Measurements from ENCODE around the gene EVC2. TPM values are rescaled to one million over a fixed set of nuclear protein-coding genes. Genes with fewer than 3 reads are reported as not detected.

The EVC2 gene
- total RNA-seq, 1 experiment from 2014 or later = not detected

- no peak for TF ChIP-seq TCF7L2 (IDR thresholded peaks at IDR 0.05; ENCODE audit: low read depth, low read length)
- no peak for TF ChIP-seq SIN3A (IDR thresholded peaks at IDR 0.05; ENCODE audit: borderline replicate concordance, insufficient read depth, low read depth, low read length)
- TF ChIP-seq POLR2AphosphoS5 (IDR thresholded peaks at IDR 0.05; ENCODE audit: low read depth, low read length) = no peak
- peaks cover 5% of the 10 kb centered on the region for H3K4me1 ChIP-seq (ENCODE audit: control insufficient read depth, insufficient read depth, low read length)
- CTCF ChIA-PET = no interaction called here
- no peaks in the 10 kb centered on the region for H3K36me3 ChIP-seq (ENCODE audit: control insufficient read depth, insufficient read depth, low read length)
- no peak for DNase-seq (ENCODE audit: low read depth, low spot score)
- no TSS peak for BruUV-seq (replicated peaks)
- H3K27ac ChIP-seq (ENCODE audit: low read length) = no peak overlapping the region
- intact Hi-C loops (cut with micrococcal nuclease; ENCODE audit: unreplicated experiment) = no loop called here
- H3K4me3 ChIP-seq (ENCODE audit: low read depth in 2 of 2, low read length in 2 of 2) = no peak overlapping the region
- no peaks in the 10 kb centered on the region for H3K27me3 ChIP-seq (ENCODE audit: control insufficient read depth, insufficient read depth, low read length)
- no peak for ATAC-seq
- POLR2A ChIA-PET = no interaction called here
- H3K9me3 ChIP-seq (ENCODE audit: control insufficient read depth, insufficient read depth, low read depth, low read length) = 0 out of 2 replicates have a peak, but pooled peaks cover 5% of the 10 kb centered on the region
- in situ Hi-C loops (cut with HindIII; ENCODE audit: low pct_unique_long_range_greater_than_20kb, low sequenced_read_pairs) = no loop called here
Measured at GRCh38 chr4:5716391-5716790, 8.0 kb upstream of the EVC2 start.

DNA sequence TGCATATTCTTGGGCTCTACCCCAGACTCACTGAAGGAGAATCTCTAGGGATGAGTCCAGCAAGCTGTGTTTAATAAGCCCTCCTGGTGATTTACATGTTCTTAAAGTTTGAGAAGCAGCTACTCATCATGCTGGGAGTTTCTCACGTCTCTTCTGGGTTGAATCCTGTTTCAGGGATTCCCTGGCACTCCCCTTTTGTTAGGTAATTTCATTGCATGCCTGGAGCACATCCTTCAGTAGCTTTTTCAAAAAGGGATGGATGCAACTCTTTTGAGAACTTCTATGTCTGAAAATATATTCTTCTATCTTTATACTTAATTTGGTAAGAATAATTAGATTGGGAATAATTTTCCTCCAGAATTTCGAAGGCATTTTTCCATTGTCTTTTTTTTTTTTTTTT, 7.0 kb upstream of the EVC2 start:
- Histone ChIP-seq H3K27ac (ENCODE audit: low read length) (no peak overlapping the region), H3K9me3 (ENCODE audit: control insufficient read depth, insufficient read depth, low read depth, low read length) (0 out of 2 replicates have a peak, but pooled peaks cover 5% of the 10 kb centered on the region), H3K4me1 (ENCODE audit: control insufficient read depth, insufficient read depth, low read length) (peaks cover 6% of the 10 kb centered on the region), H3K4me3 (ENCODE audit: low read depth in 2 of 2, low read length in 2 of 2) (no peak overlapping the region), H3K36me3 (ENCODE audit: control insufficient read depth, insufficient read depth, low read length) (no peaks in the 10 kb centered on the region), H3K27me3 (ENCODE audit: control insufficient read depth, insufficient read depth, low read length) (no peaks in the 10 kb centered on the region)
- in situ Hi-C loops (cut with HindIII; ENCODE audit: low pct_unique_long_range_greater_than_20kb, low sequenced_read_pairs) = no loop called here
- intact Hi-C loops (cut with micrococcal nuclease; ENCODE audit: unreplicated experiment) = no loop called here
- no TSS peak for BruUV-seq (replicated peaks)
- DNase-seq (ENCODE audit: low read depth, low spot score) (no peak), ATAC-seq (no peak)
- POLR2A ChIA-PET = no interaction called here
- TF ChIP-seq TCF7L2 (IDR thresholded peaks at IDR 0.05; ENCODE audit: low read depth, low read length) = no peak
- TF ChIP-seq REST (IDR thresholded peaks at IDR 0.05; ENCODE audit: insufficient read depth in 1 of 2, low read depth in 2 of 2, low read length in 1 of 2) = no peak
- TF ChIP-seq SIN3A (IDR thresholded peaks at IDR 0.05; ENCODE audit: borderline replicate concordance, insufficient read depth, low read depth, low read length) = no peak
- TF ChIP-seq POLR2AphosphoS5 (IDR thresholded peaks at IDR 0.05; ENCODE audit: low read depth, low read length) = no peak
- no peak for TF ChIP-seq CTCF (IDR thresholded peaks at IDR 0.05)
- CTCF ChIA-PET = no interaction called here

DNA sequence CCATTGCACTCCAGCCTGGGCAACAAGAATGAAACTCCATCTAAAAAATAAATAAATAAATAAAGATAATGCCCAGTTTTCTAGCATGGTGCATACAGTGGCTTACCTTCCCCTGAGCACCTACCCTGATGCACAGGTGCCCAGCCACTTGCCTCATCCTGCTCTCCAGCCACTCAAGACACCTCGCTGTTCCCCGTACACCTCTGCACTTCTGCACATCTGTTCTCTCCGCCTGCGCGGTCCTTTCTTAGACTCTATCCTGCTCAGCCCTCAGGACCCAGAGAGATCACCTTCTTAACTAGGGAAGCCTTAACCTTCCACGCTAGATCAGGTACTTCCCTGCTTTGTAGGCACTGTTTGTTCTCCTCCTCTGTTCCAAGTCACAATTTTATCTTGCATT, 5.5 kb upstream of the EVC2 start:
- Histone ChIP-seq H3K27me3 (ENCODE audit: control insufficient read depth, insufficient read depth, low read length) (no peaks in the 10 kb centered on the region), H3K4me3 (ENCODE audit: low read depth in 2 of 2, low read length in 2 of 2) (no peak overlapping the region), H3K27ac (ENCODE audit: low read length) (no peak overlapping the region), H3K36me3 (ENCODE audit: control insufficient read depth, insufficient read depth, low read length) (no peaks in the 10 kb centered on the region), H3K4me1 (ENCODE audit: control insufficient read depth, insufficient read depth, low read length) (peaks cover 9% of the 10 kb centered on the region), H3K9me3 (ENCODE audit: control insufficient read depth, insufficient read depth, low read depth, low read length) (0 out of 2 replicates have a peak, but pooled peaks cover 5% of the 10 kb centered on the region)
- ChIA-PET CTCF (no interaction called here), POLR2A (no interaction called here)
- in situ Hi-C loops (cut with HindIII; ENCODE audit: low pct_unique_long_range_greater_than_20kb, low sequenced_read_pairs) (no loop called here), intact Hi-C loops (cut with micrococcal nuclease; ENCODE audit: unreplicated experiment) (no loop called here)
- no TSS peak for BruUV-seq (replicated peaks)
- ATAC-seq = no peak
- no peak for DNase-seq (ENCODE audit: low read depth, low spot score)
- no peak for TF ChIP-seq CTCF (IDR thresholded peaks at IDR 0.05)
- TF ChIP-seq REST (IDR thresholded peaks at IDR 0.05; ENCODE audit: insufficient read depth in 1 of 2, low read depth in 2 of 2, low read length in 1 of 2) = no peak
